GM21529 (cell line): Measurements from ENCODE around the gene PCDHGB7.
A peak's percentile ranks its signal among the peaks of the same experiment; 100 is the strongest.
"Not testable (repeated sequence)": the region's sequence is repeated elsewhere in the genome, so short reads cannot be mapped to it uniquely, and the experiment has no call there.

ENCODE experiments used
- ATAC-seq: cut with Tn5 transposase; IDR thresholded peaks from one replicate; pipeline ENCODE4 v1.9.1; 2021; ENCODE audit not compliant: unreplicated experiment

Gene PCDHGB7

GRCh38 chr5:141394401-141395187, 22.9 kb upstream of the PCDHGB7 start:
- not testable (repeated sequence) for ATAC-seq

- ATAC-seq, result peak; percentile 94
Observed at GRCh38 chr5:141397756-141398551, 19.5 kb upstream of the PCDHGB7 start, which contains the start of gene PCDHGB5. PCDHGB5 (plus strand) TSS chr5:141397947; CDS start chr5:141398128, 181 bp downstream.

GRCh38 chr5:141398608-141399007, 18.9 kb upstream of the PCDHGB7 start:
- no peak for ATAC-seq

GRCh38 chr5:141399555-141400258, 17.8 kb upstream of the PCDHGB7 start:
- no peak for ATAC-seq

GRCh38 chr5:141402553-141403243, 14.8 kb upstream of the PCDHGB7 start, which contains the start of gene PCDHGA9:
PCDHGA9 (plus strand) TSS chr5:141402778; CDS start chr5:141402953, 175 bp downstream.
- ATAC-seq, result no peak

GRCh38 chr5:141403387-141403786, 14.1 kb upstream of the PCDHGB7 start:
- ATAC-seq, result no peak

- ATAC-seq, result peak; percentile 75
Observed at GRCh38 chr5:141407790-141408505, 9.5 kb upstream of the PCDHGB7 start, which contains the start of gene PCDHGB6. PCDHGB6 (plus strand) TSS chr5:141408021; CDS start chr5:141408203, 182 bp downstream.

GRCh38 chr5:141409598-141410306, 7.7 kb upstream of the PCDHGB7 start:
- no peak for ATAC-seq

- ATAC-seq, result no peak
Observed at GRCh38 chr5:141411575-141411974, 5.9 kb upstream of the PCDHGB7 start.

- peak; percentile 68 for ATAC-seq
Observed at GRCh38 chr5:141412854-141413539, 4.5 kb upstream of the PCDHGB7 start, which contains the start of gene PCDHGA10. PCDHGA10 (plus strand) TSS chr5:141412987; CDS start chr5:141413176, 189 bp downstream.

- ATAC-seq, result no peak
Observed at GRCh38 chr5:141413540-141414069, 3.9 kb upstream of the PCDHGB7 start.

- not testable (repeated sequence) for ATAC-seq
Observed at GRCh38 chr5:141414548-141415274, 2.8 kb upstream of the PCDHGB7 start.

- not testable (repeated sequence) for ATAC-seq
Observed at GRCh38 chr5:141415275-141415618, 2.2 kb upstream of the PCDHGB7 start.

- ATAC-seq, result no peak
Observed at GRCh38 chr5:141419074-141419880, 1.8 kb downstream of the PCDHGB7 start.

GRCh38 chr5:141420855-141421488, 3.5 kb downstream of the PCDHGB7 start, which contains the start of gene PCDHGA11:
PCDHGA11 (plus strand) TSS chr5:141421051; CDS start chr5:141421228, 177 bp downstream.
- ATAC-seq, result no peak

GRCh38 chr5:141421489-141421855, 4.0 kb downstream of the PCDHGB7 start:
- ATAC-seq, result no peak
